GM12891 (cell line): ENCODE data around the gene TUBB3.
A peak's percentile ranks its signal among the peaks of the same experiment; 100 is the strongest.

Experiments used
- DNase-seq: peaks from one replicate; pipeline ENCODE4 v3.0.0; 2011; ENCODE audit warnings: low spot score; ENCODE audit not compliant: insufficient read length
- FAIRE-seq: peaks from 2 replicates; lab custom pipeline; 2011; peaks lifted over from hg19 to GRCh38; lab: Jason Lieb, UNC
- PAX5 ChIP-seq: IDR thresholded peaks from 2 replicates; pipeline ENCODE4 v1.6.1; 2011; ENCODE audit warnings: low read length, moderate library complexity, mild to moderate bottlenecking; ENCODE audit not compliant: insufficient read depth, severe bottlenecking
- POLR2A ChIP-seq: IDR thresholded peaks from 2 replicates; pipeline ENCODE4 v1.6.1; 2011; ENCODE audit warnings: low read depth, low read length, control low read depth
- POLR2AphosphoS5 ChIP-seq: IDR thresholded peaks from 2 replicates; pipeline ENCODE4 v1.6.1; 2011; ENCODE audit warnings: low read depth, low read length, control low read depth
- POU2F2 ChIP-seq: IDR thresholded peaks from 2 replicates; pipeline ENCODE4 v1.6.1; 2011; ENCODE audit warnings: low read depth, mild to moderate bottlenecking, control low read depth, low read length, moderate library complexity
- SPI1 ChIP-seq: IDR thresholded peaks from 2 replicates; pipeline ENCODE4 v1.6.1; 2011; ENCODE audit warnings: low read depth, low read length, control low read depth
- TAF1 ChIP-seq: IDR thresholded peaks from 2 replicates; pipeline ENCODE4 v1.6.1; 2011; ENCODE audit warnings: low read depth, low read length, control low read depth

TUBB3 gene

GRCh38 chr16:89972244-89973234 lies 49.4 kb downstream of the TUBB3 start:
- peak; percentile 76 for FAIRE-seq
- DNase-seq: peak; percentile 100

GRCh38 chr16:89973235-89973634 lies 50.1 kb downstream of the TUBB3 start:
- FAIRE-seq: no peak
- no peak for TF ChIP-seq POLR2AphosphoS5
- no peak for TF ChIP-seq SPI1
- TF ChIP-seq POLR2A: no peak
- TF ChIP-seq PAX5: no peak
- TF ChIP-seq TAF1: no peak
- no peak for TF ChIP-seq POU2F2
- no peak for DNase-seq

More at GRCh38 chr16:89972244-89973234, 49.4 kb downstream of the TUBB3 start:
- TF ChIP-seq POLR2A (peak; percentile 89), SPI1 (no peak), TAF1 (peak; percentile 45; the same call in 1 of the 2 replicates), POU2F2 (no peak), PAX5 (no peak), POLR2AphosphoS5 (peak; percentile 85)

- DNase-seq (no peak), FAIRE-seq (no peak)
- TF ChIP-seq TAF1: no peak
- no peak for TF ChIP-seq POLR2A
- no peak for TF ChIP-seq SPI1
- TF ChIP-seq POU2F2: no peak
- no peak for TF ChIP-seq POLR2AphosphoS5
- no peak for TF ChIP-seq PAX5
Observed at GRCh38 chr16:89973654-89974335, 50.7 kb downstream of the TUBB3 start.

- FAIRE-seq: no peak
Observed at GRCh38 chr16:89974870-89975269, 51.7 kb downstream of the TUBB3 start.

GRCh38 chr16:89981414-89981813 lies 58.3 kb downstream of the TUBB3 start:
- DNase-seq (no peak), FAIRE-seq (peak; percentile 76)
- peak; percentile 74 for TF ChIP-seq SPI1
- no peak for TF ChIP-seq TAF1

More at GRCh38 chr16:89974870-89975269, 51.7 kb downstream of the TUBB3 start:
- TF ChIP-seq POU2F2: no peak
- TF ChIP-seq POLR2AphosphoS5: no peak
- no peak for TF ChIP-seq POLR2A
- no peak for TF ChIP-seq TAF1
- TF ChIP-seq PAX5: no peak
- TF ChIP-seq SPI1: no peak
- no peak for DNase-seq

- no peak for FAIRE-seq
- DNase-seq: no peak
- TF ChIP-seq POU2F2: no peak
- no peak for TF ChIP-seq POLR2AphosphoS5
- TF ChIP-seq SPI1: no peak
- TF ChIP-seq POLR2A: no peak
- TF ChIP-seq PAX5: no peak
- no peak for TF ChIP-seq TAF1
Observed at GRCh38 chr16:89982318-89982717, 59.2 kb downstream of the TUBB3 start.

GRCh38 chr16:89983536-89983935 lies 60.4 kb downstream of the TUBB3 start:
- no peak for TF ChIP-seq POLR2A
- no peak for TF ChIP-seq TAF1
- TF ChIP-seq POU2F2: no peak
- TF ChIP-seq SPI1: no peak
- no peak for TF ChIP-seq POLR2AphosphoS5
- no peak for TF ChIP-seq PAX5
- DNase-seq (no peak), FAIRE-seq (no peak)

GRCh38 chr16:89984216-89984615 lies 61.1 kb downstream of the TUBB3 start:
- DNase-seq (no peak), FAIRE-seq (no peak)
- no peak for TF ChIP-seq POU2F2
- no peak for TF ChIP-seq TAF1

GRCh38 chr16:89985219-89985618 lies 62.1 kb downstream of the TUBB3 start:
- no peak for FAIRE-seq
- no peak for DNase-seq
- TF ChIP-seq SPI1 (no peak), POLR2AphosphoS5 (no peak), POLR2A (no peak), PAX5 (no peak), TAF1 (no peak), POU2F2 (no peak)
